Endothelial cell of umbilical vein (primary cell): Measurements from ENCODE around the gene CHP1.
"Not testable (repeated sequence)": the region's sequence is repeated elsewhere in the genome, so short reads cannot be mapped to it uniquely, and the experiment has no call there.

Experiments
- EZH2 ChIP-seq: IDR thresholded peaks from 2 replicates; pipeline ENCODE4 v1.6.1; 2012; ENCODE audit warnings: borderline replicate concordance, low read depth, mild to moderate bottlenecking, moderate library complexity, low read length, inconsistent platforms; ENCODE audit not compliant: severe bottlenecking
- JUN ChIP-seq: IDR thresholded peaks from 2 replicates; pipeline ENCODE4 v1.6.1; 2011; ENCODE audit warnings: borderline replicate concordance, low read depth; ENCODE audit not compliant: insufficient read length, insufficient read depth
- MYC ChIP-seq: IDR thresholded peaks from one replicate; pipeline ENCODE4 v1.6.1; 2011; ENCODE audit warnings: mild to moderate bottlenecking, low read depth, low read length
- POLR2AphosphoS5 ChIP-seq: IDR thresholded peaks from 2 replicates; pipeline ENCODE4 v1.6.1; 2012; ENCODE audit warnings: low read depth, mild to moderate bottlenecking, control low read depth, low read length, moderate library complexity; ENCODE audit not compliant: insufficient read depth
- TF ChIP-seq, protein P1 (sequence below), 2 donors: IDR thresholded peaks; 1 replicate in 1 of 2; 2 replicates in 1 of 2; pipeline ENCODE4 v1.5.1; 2011; ENCODE audit warnings: low read length in 2 of 2, mild to moderate bottlenecking in 2 of 2, moderate library complexity in 2 of 2, control low read depth in 1 of 2, inconsistent platforms in 1 of 2, low read depth in 1 of 2; ENCODE audit not compliant: insufficient read depth in 1 of 2; ENCODE audit errors: extremely low read depth in 1 of 2
- TF ChIP-seq, protein P2 (sequence below): IDR thresholded peaks from 2 replicates; pipeline ENCODE4 v1.6.1; 2011; ENCODE audit not compliant: insufficient read depth, insufficient read length

DNA sequence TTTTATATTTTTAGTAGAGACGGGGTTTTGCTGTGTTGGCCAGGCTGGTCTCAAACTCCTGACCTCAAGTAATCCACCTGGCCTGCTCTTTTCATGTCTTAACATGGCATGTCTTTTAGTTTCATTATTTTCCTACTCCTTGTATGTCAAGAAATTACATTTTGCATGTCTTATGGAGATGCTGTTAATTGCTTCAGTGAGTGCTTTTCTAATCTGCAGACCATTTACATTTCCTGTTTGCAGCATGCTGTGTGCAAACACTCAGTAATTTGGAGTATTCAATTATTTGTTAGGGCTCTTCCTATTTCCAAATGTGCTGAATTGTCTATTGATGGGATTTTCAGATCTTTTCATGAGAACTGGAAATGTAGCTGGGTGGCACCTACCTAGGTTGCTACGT lies 70.1 kb downstream of the CHP1 start:
- not testable (repeated sequence) for TF ChIP-seq MYC, POLR2AphosphoS5, JUN, EZH2
- TF ChIP-seq, protein P1, sequence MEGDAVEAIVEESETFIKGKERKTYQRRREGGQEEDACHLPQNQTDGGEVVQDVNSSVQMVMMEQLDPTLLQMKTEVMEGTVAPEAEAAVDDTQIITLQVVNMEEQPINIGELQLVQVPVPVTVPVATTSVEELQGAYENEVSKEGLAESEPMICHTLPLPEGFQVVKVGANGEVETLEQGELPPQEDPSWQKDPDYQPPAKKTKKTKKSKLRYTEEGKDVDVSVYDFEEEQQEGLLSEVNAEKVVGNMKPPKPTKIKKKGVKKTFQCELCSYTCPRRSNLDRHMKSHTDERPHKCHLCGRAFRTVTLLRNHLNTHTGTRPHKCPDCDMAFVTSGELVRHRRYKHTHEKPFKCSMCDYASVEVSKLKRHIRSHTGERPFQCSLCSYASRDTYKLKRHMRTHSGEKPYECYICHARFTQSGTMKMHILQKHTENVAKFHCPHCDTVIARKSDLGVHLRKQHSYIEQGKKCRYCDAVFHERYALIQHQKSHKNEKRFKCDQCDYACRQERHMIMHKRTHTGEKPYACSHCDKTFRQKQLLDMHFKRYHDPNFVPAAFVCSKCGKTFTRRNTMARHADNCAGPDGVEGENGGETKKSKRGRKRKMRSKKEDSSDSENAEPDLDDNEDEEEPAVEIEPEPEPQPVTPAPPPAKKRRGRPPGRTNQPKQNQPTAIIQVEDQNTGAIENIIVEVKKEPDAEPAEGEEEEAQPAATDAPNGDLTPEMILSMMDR (IDR thresholded peaks at IDR 0.05; ENCODE audit: extremely low read depth in 1 of 2, insufficient read depth in 1 of 2, low read depth in 1 of 2, low read length in 2 of 2), result not testable (repeated sequence)
- TF ChIP-seq, protein P2, sequence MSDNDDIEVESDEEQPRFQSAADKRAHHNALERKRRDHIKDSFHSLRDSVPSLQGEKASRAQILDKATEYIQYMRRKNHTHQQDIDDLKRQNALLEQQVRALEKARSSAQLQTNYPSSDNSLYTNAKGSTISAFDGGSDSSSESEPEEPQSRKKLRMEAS, result not testable (repeated sequence)
